ENCODE results near the gene CATSPER1.

DNA sequence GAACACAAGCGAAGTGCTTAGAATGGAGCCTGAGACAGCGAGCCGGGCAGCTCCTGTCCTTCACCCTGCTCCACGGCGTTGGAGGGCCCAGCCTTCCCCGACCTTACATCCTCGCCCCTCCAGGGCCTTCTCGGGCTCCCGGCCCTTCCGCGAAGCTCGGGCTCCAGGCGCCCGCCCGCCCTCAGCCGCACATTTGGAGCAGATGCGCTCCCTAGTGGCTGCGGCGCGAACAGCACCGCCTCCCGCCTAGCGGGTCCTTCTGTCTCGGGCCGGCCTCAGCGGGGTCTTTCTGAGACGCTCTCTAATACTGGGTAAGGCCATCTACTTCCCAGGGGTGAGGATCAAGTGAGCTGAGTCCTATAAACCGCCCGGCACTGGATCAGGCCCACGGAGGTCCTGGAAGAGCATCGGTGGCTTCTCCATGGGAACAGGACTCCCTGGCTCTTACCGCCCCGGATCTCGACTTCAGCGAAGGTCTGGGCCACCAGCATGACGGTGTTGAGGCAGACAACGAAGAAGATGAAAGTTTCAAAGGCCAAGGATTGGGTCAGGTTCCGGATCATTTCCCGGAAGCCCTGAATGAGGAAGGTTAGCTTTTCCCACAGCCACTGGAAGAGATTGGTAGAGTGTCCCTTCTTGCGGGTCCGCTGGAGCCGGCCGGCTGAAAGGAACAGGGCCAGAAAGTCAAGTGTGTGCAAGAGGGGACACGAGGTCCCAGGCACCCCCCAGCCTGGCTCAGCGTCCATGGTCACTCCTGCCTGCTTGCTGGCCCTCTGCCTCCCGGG lies 3.7 kb downstream of the CATSPER1 start:
- TF ChIP-seq FOXK2 (IDR thresholded peaks at IDR 0.05) = no peak
- no peak for TF ChIP-seq TARDBP (IDR thresholded peaks at IDR 0.05)
- TF ChIP-seq ELF4 (IDR thresholded peaks at IDR 0.05) = no peak
- TF ChIP-seq, protein P1, sequence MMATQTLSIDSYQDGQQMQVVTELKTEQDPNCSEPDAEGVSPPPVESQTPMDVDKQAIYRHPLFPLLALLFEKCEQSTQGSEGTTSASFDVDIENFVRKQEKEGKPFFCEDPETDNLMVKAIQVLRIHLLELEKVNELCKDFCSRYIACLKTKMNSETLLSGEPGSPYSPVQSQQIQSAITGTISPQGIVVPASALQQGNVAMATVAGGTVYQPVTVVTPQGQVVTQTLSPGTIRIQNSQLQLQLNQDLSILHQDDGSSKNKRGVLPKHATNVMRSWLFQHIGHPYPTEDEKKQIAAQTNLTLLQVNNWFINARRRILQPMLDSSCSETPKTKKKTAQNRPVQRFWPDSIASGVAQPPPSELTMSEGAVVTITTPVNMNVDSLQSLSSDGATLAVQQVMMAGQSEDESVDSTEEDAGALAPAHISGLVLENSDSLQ (IDR thresholded peaks at IDR 0.05) = no peak

All from HEK293T (cell line).